ENCODE measurements around the gene CEACAM8.
"Not testable (repeated sequence)": the region's sequence is repeated elsewhere in the genome, so short reads cannot be mapped to it uniquely, and the experiment has no call there.

Gene CEACAM8

DNA sequence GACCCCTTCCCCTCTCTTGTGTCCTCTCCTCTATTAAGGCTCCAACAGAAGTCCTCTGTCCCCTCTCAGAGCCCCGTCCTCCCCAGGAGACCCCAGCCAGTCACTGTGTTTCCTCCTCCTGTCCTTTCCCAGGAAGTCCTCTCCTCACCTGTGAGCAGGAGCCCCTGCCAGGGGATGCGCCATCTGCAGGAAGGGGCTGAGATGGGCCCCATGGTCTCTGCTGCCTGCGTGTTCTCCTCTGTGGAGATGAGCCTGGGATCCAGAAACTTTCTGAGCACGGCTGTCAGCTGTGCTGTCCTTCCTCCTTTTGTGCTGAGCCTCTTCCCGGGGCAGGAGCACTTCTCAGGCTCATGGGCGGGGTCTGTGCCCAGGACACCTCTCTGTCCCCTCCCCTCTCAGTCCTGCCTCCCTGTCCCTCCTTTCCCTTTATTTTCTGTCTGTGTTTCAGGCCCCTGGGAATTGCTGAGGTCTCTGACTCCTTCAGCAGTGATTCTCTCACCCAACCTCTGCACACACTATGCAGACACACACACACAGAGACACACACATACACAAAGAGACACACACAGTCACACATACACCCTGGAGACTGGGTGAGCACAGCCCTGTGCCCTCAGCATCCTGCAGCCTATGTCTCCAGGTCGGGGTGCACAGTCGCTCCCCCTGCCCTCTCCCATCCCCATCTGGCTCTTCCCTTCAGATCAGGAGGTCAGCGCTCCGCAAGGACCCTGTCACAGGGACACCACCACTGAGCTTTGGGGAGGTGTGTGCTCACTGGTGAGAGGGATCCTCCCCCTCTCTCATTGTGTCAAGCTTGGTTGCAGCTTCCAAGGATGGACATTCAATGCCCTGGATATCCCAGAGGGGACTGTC is at the start of gene CEACAM8:
CEACAM8 (minus strand) TSS at position 308 of the 873 bp plus-strand sequence; CDS start at position 212, 96 bp downstream.
- no peak for DNase-seq
- in situ Hi-C loops (cut with MboI; ENCODE audit: low pct_unique_long_range_greater_than_20kb, low sequenced_read_pairs), result no loop called here

DNA sequence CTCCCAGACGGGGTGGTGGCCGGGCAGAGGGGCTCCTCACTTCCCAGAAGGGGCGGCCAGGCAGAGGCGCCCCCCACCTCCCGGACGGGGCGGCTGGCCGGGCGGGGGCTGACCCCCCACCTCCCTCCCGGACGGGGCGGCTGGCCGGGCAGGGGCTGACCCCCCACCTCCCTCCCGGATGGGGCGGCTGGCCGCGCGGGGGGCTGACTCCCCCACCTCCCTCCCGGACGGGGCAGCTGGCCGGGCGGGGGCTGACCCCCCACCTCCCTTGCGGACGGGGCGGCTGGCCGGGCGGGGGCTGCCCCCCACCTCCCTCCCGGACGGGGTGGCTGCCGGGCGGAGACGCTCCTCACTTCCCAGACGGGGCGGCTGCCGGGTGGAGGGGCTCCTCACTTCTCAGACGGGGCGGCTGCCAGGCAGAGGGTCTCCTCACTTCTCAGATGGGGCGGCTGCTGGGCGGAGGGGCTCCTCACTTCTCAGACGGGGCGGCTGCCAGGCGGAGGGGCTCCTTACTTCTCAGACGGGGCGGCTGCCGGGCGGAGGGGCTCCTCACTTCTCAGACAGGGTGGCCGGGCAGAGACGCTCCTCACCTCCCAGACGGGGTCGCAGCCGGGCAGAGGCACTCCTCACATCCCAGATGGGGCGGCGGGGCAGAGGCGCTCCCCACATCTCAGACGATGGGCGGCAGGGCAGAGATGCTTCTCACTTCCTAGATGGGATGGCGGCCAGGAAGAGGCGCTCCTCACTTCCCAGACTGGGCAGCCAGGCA is 44.8 kb upstream of the CEACAM8 start:
- DNase-seq; in situ Hi-C loops (cut with MboI; ENCODE audit: low pct_unique_long_range_greater_than_20kb, low sequenced_read_pairs): not testable (repeated sequence)

DNA sequence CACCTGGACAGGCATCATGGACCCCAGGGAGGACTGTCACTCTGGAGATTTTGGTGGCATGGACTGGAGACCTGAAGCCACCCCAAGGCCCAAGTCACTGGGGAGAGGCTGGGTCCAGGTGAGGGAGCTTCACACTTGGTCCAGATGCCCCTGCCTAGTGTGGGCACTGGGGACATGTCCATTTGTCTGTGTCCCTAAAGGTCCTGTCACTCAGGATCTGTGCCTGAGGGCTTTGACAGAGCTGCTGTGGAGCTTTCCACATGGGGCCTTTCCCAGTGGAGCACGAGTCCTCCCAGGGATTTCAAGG is 40.5 kb upstream of the CEACAM8 start:
- in situ Hi-C loops (cut with MboI; ENCODE audit: low pct_unique_long_range_greater_than_20kb, low sequenced_read_pairs), result no loop called here
- DNase-seq, result no peak

DNA sequence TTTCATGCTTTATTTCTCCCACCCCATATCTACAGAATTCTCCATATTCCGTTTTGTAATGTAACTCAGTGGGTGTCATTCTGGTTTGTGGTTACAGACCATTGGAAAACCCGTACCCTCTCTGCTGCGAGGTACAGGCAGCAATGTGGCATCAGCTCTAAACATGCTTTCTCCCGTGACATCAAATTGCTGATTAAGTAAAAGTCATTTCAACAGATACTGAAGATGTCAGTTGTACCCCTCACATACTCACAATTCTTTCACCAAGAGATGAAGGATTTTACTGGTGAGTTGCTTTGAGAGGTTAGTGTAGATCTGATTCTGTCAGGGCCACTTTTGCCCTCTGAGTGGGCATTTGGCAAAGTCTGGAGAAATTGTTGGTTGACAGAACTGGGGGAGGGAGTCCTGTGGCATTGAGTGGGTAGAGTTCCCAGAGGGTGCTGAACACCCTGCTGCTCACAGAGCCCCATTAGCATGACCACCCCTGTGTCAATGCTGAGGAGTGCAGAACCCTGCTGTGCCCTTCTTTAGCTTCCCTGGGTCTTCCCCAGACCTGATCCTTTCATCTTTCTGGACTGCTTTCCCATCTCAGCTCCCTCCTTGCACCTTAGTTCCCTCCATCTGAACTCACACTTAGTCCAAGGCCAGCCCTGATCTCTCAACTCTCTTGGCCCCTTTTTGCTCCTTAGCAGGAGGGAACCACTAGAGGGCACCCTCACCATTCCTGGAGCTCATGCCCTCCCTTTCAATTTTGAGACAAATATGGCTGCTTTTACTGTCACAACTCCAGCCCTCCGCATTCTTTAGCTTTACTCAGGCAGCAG is 39.9 kb upstream of the CEACAM8 start:
- in situ Hi-C loops (cut with MboI; ENCODE audit: low pct_unique_long_range_greater_than_20kb, low sequenced_read_pairs), result no loop called here
- peak; percentile 56 for DNase-seq

DNA sequence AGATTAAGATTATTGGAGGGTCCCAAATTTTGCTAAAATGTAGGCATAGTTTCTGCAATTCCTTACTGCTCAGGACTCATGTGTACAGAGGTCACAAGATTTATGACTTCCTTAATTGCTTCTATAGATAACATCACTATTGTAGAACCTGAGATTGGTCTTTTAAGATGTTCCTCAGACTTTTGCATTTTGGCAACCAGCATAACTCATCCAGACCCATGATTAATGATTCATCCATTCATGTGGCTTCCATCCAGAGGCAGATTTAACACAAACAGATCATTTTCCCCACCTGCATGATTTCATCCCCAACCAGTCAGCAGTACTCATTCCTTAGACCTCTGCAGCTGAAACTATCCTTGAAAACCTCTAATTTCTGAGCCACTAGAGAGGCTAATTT is 34.5 kb upstream of the CEACAM8 start:
- in situ Hi-C loops (cut with MboI; ENCODE audit: low pct_unique_long_range_greater_than_20kb, low sequenced_read_pairs), result no loop called here
- no peak for DNase-seq

DNA sequence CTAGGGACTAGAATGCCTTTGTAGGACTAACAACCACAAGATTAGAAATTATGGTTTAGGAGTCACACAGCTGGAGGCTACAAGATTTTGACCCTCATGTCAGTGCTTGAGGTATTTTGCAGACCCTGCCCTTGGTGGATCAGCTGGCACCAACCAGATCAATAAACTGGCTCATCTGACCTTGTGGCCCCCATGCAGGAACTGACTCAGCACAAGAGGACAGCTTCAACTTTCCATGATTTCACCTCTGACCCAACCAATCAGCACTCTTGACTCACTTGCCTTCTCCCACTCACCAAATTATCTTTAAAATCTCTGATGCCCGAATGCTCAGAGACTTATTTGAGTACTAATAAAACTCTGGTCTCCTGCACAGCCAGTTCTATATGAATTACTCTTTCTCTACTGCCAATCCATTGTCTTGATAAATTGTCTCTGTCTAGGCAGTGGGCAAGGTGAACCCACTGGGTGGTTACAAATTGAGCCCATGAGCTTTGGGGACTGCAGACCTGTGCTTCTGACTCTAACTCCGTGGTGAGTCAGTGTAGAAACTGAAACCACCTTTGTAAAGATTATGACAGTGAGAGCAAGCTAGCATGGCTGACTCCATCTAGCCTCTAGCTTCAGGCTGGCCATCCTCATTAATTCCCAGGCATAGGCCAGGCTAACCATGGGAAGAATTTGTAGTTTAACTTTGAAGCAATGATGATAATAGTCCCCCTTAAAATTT is 33.9 kb upstream of the CEACAM8 start:
- in situ Hi-C loops (cut with MboI; ENCODE audit: low pct_unique_long_range_greater_than_20kb, low sequenced_read_pairs), result no loop called here
- DNase-seq, result no peak

DNA sequence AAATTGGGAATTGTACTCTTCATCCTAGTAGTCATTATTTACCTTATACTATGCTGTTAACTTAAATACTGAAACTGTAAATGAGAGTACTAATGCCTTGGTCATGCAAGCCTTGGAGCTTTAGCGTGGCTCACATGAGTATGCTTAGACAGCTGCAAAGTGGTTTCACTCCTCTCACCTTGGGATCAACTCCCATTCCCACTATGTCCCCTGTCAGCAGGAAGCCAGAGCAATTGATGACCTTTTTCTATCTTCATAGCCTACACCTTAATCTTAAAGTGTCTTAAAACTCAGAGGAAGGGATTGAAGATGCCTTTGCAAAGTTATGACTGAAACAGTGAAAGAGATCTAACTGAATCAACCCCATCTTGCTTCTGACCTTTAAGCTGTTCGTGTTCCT is 33.2 kb upstream of the CEACAM8 start:
- no peak for DNase-seq
- in situ Hi-C loops (cut with MboI; ENCODE audit: low pct_unique_long_range_greater_than_20kb, low sequenced_read_pairs), result no loop called here

DNA sequence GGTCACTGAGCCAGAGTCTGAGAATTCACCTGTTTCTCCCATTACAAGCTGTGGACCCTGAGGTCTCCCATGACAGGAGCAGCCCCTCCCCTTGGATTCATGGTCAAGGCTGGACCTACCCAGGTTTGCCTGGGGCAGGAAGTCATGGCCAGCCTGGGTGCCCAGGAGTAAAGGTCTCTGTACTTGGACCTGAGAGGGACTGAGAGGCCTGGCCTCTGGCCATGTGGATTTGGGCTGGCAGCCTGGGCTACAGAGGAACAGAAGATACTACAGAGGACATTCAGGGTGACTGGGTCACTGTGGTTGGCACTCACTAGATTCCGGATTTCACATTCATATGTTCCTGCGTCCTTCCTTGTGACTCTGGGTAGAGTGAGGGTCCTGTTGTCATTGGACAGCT is 31.5 kb upstream of the CEACAM8 start:
- DNase-seq, result no peak
- in situ Hi-C loops (cut with MboI; ENCODE audit: low pct_unique_long_range_greater_than_20kb, low sequenced_read_pairs), result no loop called here

DNA sequence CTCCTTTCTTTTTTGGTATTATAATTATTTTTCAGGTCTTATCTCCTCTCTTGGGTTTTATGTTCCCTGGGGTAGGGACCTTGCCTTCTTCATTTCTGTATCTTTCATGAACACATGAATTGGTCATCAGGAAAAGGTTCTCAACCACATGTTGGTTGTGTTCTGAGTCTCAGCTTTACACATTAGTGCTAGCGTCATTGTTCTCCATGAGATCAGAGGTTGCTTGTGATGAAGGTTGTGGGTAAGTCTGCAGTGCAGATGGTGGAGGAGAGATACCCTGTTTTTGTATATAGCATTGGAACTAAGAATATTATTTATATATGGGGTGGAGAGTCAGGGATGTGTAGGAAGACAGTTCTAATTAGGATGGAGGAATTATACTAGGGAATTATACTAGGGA is 24.5 kb upstream of the CEACAM8 start:
- DNase-seq, result no peak
- in situ Hi-C loops (cut with MboI; ENCODE audit: low pct_unique_long_range_greater_than_20kb, low sequenced_read_pairs), result no loop called here

DNA sequence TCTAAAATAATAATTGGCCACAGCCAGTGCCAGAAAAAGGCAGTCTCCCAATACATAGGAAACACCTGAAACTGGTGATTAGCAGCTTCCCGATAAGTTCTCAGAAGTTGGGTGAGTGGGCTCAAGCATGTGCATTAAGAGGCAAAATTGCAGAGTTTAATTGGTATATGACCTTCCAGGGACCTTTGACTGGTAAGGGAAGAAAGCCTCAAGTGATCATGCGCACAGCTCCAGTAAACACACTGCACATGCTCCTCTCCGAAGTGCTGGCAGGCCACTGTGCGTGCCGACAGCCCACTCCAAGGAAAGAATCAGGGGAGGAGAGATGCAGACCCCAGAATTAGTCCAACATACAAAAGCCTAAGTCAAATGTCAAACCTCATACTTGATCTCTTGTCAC is 18.9 kb upstream of the CEACAM8 start:
- in situ Hi-C loops (cut with MboI; ENCODE audit: low pct_unique_long_range_greater_than_20kb, low sequenced_read_pairs), result no loop called here
- no peak for DNase-seq

DNA sequence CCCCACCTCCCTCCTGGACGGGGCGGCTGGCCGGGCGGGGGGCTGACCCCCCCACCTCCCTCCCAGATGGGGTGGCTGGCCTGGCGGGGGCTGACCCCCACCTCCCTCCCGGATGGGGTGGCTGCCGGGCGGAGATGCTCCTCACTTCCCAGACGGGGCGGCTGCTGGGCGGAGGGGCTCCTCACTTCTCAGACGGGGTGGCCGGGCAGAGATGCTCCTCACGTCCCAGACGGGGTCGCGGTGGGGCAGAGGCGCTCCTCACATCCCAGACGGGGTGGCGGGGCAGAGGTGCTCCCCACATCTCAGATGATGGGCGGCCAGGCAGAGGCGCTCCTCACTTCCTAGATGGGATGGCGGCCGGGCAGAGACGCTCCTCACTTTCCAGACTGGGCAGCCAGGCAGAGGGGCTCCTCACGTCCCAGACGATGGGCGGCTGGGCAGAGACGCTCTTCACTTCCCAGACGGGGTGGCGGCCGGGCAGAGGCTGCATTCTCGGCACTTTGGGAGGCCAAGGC is 15.7 kb upstream of the CEACAM8 start:
- in situ Hi-C loops (cut with MboI; ENCODE audit: low pct_unique_long_range_greater_than_20kb, low sequenced_read_pairs); DNase-seq: not testable (repeated sequence)

DNA sequence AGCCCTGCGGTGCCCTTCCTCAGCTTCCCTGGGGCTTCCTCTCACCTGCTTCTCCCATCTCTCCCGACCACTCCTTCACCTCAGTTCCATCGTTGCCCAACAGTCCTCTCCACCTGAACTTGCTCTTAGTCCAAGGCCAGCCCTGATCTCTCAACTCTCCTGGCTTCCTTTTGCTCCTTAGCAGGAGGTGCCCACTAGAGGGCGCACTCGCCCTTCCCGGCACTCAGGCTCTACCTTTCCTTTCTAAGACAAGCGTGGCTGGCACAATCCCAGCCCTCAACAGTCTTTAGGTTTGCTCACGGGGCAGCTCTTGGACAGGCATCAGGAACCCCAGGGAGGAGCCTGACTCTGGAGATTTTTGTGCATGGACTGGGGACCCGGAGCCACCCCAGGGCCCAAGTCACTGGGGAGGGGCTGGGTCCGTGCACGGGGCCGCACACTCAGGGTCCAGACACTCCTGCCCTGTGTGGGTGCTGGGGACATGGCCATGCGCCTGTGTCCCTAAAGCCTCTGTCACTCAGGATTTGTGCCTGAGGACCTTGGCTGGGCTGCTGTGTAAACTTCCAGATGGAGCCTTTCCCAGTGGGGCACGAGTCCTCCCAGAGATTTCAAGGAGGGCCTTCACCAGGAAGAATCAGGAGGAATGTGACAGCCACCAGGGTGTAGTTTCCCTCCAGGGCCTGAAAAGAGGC is 12.1 kb upstream of the CEACAM8 start:
- in situ Hi-C loops (cut with MboI; ENCODE audit: low pct_unique_long_range_greater_than_20kb, low sequenced_read_pairs), result no loop called here
- peak; percentile 61 for DNase-seq

DNA sequence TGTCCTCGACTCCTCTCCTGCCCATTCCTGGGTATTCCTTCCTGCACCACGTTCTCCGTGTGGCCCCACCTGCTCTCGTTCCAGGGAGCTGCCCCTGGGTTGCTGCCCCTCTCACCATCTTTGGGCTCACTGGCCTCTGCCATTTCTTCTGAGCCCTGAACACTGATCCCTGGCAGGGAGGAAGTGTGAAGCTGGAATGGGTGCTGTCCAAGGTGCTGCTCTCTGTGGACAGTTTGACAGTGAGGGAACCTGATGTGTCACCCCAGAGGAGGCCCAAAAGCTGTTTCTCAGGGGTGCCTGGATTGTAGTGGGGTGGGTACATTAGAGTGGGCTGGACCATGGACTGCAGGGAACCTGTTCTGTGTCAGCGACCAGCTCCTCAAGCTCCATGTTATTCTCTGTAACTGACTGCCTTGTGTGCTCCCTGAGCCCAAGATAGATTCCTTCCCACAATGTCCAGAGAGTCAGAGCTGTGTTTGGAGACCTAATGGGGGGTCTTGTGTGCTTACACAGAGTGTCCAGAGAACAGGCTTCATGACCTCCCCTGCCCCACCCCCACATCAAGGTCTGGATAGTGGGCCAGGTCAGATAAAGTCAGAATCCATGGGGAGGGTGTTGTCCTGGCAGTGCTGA is 7.2 kb upstream of the CEACAM8 start:
- peak; percentile 32 for DNase-seq
- in situ Hi-C loops (cut with MboI; ENCODE audit: low pct_unique_long_range_greater_than_20kb, low sequenced_read_pairs), result no loop called here

DNA sequence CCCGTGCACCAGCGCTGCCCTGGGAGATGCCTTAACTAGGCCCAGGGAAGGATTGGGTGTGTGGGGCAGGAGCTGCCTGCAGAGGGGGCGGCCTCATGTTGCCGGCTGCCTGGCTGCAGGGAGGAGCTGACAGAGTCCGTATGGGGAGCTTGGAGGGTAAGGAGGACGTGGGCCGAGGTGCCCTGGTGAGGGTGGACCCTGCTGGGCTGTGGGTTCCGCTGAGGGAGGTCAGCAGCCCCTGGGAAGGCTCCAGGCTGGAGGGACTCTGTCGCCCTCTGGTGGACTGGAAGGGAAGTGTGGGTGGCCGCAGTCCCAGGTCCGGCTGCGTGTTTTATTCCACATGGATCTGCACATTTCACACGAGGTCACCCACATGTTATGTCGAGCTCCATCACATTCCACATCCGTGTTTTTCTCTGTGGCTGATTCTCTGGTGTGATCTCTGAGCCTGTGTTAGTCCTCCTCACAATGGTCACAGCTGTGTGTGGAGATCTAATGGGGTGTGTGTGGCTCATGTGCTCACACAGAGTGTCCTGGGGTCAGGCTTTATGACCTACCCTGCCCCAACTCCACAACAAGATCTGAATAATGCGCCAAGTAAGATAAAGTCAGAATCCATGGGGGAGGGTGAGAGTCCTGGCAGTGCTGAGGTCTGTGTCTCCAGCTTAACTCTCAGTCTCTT is 1.8 kb upstream of the CEACAM8 start:
- peak; percentile 30 for DNase-seq

DNA sequence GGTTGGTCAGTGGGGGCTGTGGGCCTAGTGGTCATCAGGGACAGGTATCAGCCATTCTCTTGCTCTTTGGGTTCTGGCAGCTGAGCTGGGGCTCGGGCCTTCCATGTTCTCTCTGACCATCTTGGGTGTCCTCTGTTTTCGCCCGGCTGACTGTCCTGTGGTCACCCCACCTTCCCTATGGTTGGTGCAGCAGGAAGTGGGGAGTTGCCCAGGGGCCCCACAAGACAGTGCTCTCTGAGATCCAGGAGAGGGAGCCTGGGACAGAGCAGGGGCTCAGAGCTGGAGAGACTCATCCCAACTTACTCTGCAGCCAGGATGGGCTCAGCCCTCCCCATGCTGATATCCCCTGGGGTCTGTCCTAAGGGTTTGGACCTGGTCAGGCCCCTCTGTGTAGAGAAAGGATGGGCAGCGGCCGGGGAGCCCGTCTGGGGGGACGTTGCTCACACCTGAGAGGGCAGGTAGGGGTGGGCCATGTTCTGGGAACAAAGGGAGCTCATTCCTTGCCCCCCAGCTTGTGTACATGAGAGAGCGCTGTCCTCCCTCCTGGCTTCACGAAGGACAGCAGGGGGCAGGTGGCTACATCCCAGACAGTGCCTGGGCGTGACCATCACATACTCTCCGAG is 937 bp upstream of the CEACAM8 start:
- in situ Hi-C loops (cut with MboI; ENCODE audit: low pct_unique_long_range_greater_than_20kb, low sequenced_read_pairs), result no loop called here
- DNase-seq, result no peak

More for the DNA sequence above, 1.8 kb upstream of the CEACAM8 start:
- in situ Hi-C loops (cut with MboI; ENCODE audit: low pct_unique_long_range_greater_than_20kb, low sequenced_read_pairs), result no loop called here

DNA sequence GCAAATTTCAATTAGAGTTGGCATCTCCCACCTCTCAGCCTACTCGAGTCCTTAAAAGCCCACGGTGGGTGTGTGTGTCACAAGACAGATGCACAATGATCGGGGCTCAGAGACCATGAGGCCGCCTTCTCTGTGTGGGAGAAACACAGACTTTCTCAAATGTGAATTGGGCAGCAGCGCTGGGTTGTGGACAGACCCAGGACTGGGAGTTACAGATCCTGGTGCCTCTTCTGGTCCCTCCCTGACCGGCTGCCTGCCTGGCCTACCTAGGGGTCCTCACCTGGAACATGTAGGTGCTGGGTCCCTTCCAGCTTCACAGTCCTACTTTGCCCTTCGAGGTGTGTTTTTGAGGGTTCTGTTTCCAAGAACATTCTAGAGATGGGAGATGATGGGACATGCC is 4.9 kb downstream of the CEACAM8 start:
- in situ Hi-C loops (cut with MboI; ENCODE audit: low pct_unique_long_range_greater_than_20kb, low sequenced_read_pairs), result no loop called here

DNA sequence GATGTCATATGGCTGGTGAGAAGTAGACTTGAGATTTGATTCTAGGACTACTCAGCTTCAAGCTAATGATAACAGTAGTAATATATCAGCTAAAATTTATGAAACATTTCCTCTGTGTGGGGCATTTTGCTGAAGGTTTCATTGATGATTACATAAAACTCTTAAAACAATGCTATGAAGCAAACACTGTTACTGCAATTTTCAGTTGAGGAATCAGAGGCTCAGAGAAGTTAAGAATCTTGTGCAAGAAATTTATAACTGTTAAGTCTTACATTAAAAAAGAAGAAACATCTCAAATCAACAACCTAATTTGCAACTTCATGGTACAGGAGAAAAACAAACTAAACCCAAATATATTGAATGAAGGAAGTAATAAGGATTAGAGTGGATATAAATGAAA is 10.3 kb downstream of the CEACAM8 start:
- in situ Hi-C loops (cut with MboI; ENCODE audit: low pct_unique_long_range_greater_than_20kb, low sequenced_read_pairs), result no loop called here
- DNase-seq, result no peak

More for the DNA sequence above, 4.9 kb downstream of the CEACAM8 start:
- DNase-seq, result no peak

Data from KBM-7 (cell line).